ENCODE measurements around the gene TRIM37. TPM values are rescaled to one million over a fixed set of nuclear protein-coding genes. Genes with fewer than 3 reads are reported as not detected.

TRIM37 gene
- polyA plus RNA-seq, 1 donor, result 30.9 TPM

DNA sequence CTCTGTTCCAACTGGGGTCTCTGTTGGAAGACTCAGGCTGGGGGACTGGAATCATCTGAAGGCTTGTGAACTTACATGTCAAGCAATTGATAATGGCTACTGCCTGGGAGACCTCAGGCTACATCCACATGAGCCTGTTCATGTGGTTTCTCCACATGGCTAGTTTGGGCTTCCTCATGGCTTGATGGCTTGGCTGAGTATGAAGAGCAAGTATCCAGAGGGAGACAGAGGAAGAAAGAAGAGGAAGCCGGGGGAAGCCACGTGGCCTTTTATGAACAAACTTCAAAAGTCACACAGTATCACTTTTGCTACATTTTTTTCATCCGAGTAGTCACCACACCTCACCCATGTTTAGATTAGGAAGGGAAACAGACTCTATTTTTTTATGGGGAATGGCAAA is 158.9 kb downstream of the TRIM37 start:
- no peak for DNase-seq

DNA sequence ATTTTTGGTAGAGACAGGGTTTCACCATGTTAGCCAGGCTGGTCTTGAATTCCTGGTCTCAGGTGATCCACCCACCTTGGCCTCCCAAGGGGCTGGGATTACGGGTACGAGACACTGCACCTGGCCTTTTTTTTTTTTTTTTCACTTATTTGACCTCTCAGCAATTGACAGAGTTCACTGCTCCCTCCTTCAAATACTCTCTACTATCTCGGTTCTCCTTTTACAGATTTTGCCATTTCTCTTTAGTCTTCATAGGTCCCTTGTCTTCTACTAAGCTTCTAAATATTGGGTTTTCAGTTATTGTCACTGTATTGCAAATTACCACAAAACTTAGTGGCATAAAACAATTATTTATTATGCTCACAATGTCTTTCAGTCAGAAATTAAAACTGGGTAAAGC is 159.3 kb downstream of the TRIM37 start:
- DNase-seq, result no peak

DNA sequence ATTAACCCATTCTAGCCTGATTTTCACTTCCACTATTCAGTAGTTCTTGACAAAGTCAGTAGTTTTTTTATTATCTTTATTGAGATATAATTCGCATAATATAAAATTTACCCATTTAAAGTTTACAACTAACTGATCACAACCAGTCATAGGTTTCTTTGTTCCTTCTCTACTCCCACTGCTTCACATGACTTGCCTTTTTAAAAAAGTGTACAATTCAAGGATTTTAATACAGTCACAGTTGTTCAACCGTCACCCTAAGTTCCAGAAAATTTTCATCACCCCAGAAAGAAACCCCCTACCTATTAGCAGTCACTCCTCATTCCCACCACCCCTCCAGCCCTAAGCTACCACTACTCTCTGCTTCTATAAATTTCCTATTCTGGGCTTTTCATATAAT is 162.5 kb downstream of the TRIM37 start:
- DNase-seq, result no peak

- no peak for DNase-seq
These were observed 170.4 kb downstream of the TRIM37 start for GRCh38 chr17:58936295-58936694.

DNA sequence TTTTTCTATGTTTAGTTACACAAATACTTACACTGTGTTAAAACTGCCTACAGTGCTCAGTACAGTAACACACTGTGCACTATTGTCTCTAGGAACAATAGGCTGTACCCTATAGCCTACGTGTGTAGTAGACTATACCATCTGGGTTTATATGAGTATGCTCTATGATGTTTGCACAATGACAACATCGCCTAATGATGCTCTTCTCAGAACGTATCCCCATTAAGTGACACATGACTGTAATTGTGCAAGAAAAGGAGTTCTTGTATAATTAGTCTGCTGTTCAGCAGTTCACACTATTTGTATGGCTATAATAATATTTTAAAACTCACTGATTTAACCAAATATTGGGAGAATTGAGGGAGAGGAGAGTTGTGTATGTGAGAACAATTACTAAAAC is 173.7 kb downstream of the TRIM37 start:
- DNase-seq, result no peak

Other genes starting within 250 kb of the TRIM37 start
- gene SKA2, start 48.3 kb upstream of the TRIM37 start, polyA plus RNA-seq (ENCODE audit: insufficient read length), result 91.7 TPM
- 27.9 TPM for gene PRR11, start 48.9 kb upstream of the TRIM37 start, polyA plus RNA-seq (ENCODE audit: insufficient read length)
- 25.3 TPM for gene SMG8, start 103.2 kb upstream of the TRIM37 start, polyA plus RNA-seq (ENCODE audit: insufficient read length)
- gene GDPD1, start 113.6 kb upstream of the TRIM37 start, polyA plus RNA-seq (ENCODE audit: insufficient read length), result 12.5 TPM
- gene YPEL2, start 224.8 kb upstream of the TRIM37 start, polyA plus RNA-seq (ENCODE audit: insufficient read length), result 36.1 TPM